ENCODE measurements around the gene CPXM2. TPM values are rescaled to one million over a fixed set of nuclear protein-coding genes. Genes with fewer than 3 reads are reported as not detected.

Gene CPXM2
- total and polyA plus RNA-seq, 10 of the 15 experiments (the other 5 are each of a cell fraction or from before 2014, with no cell fraction given), result 0.08 to 1.1 (median 0.58) TPM

DNA sequence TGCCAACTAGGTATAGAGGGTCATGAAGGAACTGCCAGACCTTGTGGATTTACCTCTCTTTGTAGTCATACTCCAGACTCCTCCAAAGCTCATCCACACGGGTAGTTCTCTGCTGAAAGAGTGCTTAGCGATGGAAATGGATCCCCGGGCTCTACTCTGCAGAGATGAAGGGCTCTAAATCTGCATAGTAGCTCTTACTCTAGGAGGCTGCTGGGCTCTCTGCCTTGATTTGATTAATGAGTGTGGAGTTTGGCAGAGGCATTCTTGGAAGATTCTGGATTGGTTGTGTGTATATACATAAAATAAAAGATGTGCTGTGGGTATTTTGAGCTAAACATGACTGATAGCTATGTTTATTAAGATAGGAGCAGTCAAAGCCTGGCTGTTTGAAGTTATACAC is 21.3 kb upstream of the CPXM2 start:
- no peaks in the 10 kb centered on the region for H3K79me2 ChIP-seq (ENCODE audit: control insufficient read depth, insufficient read depth, low read length)
- DNase-seq (ENCODE audit: low read depth, low spot score), result no peak
- 12% methylated on average over 3 of the region's 3 CpGs for WGBS (ENCODE audit: insufficient coverage, insufficient replicate concordance, low lambda C conversion rate, missing lambda C conversion rate)
- RAD21 ChIA-PET (ENCODE audit: unreplicated experiment), result interaction anchor here (0.6 kb wide), 1 partner anchor 113 kb away, joined by 3 read pairs; no protein-coding TSS in a partner anchor
- H3K36me3 ChIP-seq (ENCODE audit: control insufficient read depth in 2 of 2, insufficient read depth in 2 of 2, low read length in 1 of 2), result no peaks in the 10 kb centered on the region
- no peak overlapping the region for H3K4me2 ChIP-seq (ENCODE audit: control insufficient read depth, insufficient read depth)
- intact Hi-C loops (cut with micrococcal nuclease; ENCODE audit: unreplicated experiment), result no loop called here
- no peak for FAIRE-seq
- in situ Hi-C loops (cut with MboI), result no loop called here
- BruUV-seq (replicated peaks), result no TSS peak
- H4K20me1 ChIP-seq (ENCODE audit: control insufficient read depth, insufficient read depth), result no peaks in the 10 kb centered on the region
- TF ChIP-seq, protein P1, sequence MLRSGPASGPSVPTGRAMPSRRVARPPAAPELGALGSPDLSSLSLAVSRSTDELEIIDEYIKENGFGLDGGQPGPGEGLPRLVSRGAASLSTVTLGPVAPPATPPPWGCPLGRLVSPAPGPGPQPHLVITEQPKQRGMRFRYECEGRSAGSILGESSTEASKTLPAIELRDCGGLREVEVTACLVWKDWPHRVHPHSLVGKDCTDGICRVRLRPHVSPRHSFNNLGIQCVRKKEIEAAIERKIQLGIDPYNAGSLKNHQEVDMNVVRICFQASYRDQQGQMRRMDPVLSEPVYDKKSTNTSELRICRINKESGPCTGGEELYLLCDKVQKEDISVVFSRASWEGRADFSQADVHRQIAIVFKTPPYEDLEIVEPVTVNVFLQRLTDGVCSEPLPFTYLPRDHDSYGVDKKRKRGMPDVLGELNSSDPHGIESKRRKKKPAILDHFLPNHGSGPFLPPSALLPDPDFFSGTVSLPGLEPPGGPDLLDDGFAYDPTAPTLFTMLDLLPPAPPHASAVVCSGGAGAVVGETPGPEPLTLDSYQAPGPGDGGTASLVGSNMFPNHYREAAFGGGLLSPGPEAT (IDR thresholded peaks at IDR 0.05; ENCODE audit: low read depth), result no peak
- TF ChIP-seq CEBPB (IDR thresholded peaks at IDR 0.05; ENCODE audit: borderline replicate concordance in 1 of 2, low read depth in 2 of 2, low read length in 2 of 2), result no peak
- TF ChIP-seq ZNF384 (IDR thresholded peaks at IDR 0.05; ENCODE audit: borderline replicate concordance, low read depth, low read length), result no peak
- TF ChIP-seq, protein P2, sequence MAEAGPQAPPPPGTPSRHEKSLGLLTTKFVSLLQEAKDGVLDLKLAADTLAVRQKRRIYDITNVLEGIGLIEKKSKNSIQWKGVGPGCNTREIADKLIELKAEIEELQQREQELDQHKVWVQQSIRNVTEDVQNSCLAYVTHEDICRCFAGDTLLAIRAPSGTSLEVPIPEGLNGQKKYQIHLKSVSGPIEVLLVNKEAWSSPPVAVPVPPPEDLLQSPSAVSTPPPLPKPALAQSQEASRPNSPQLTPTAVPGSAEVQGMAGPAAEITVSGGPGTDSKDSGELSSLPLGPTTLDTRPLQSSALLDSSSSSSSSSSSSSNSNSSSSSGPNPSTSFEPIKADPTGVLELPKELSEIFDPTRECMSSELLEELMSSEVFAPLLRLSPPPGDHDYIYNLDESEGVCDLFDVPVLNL (IDR thresholded peaks at IDR 0.05; ENCODE audit: low read depth, low read length), result no peak
- no peak for TF ChIP-seq MXI1 (IDR thresholded peaks at IDR 0.05; ENCODE audit: low read depth, low read length)
- no peak for TF ChIP-seq CEBPZ (IDR thresholded peaks at IDR 0.05; ENCODE audit: low read depth, low read length)
- TF ChIP-seq EP300 (IDR thresholded peaks at IDR 0.05; ENCODE audit: borderline replicate concordance in 1 of 2, control insufficient read depth in 1 of 2, low read depth in 2 of 2, low read length in 2 of 2), result no peak
- TF ChIP-seq CBX5 (IDR thresholded peaks at IDR 0.05; ENCODE audit: low read depth), result no peak
- TF ChIP-seq SMAD1 (IDR thresholded peaks at IDR 0.05; ENCODE audit: low read depth, partially characterized antibody), result no peak
- H3K27ac ChIP-seq (ENCODE audit: control insufficient read depth, insufficient read depth), result no peak overlapping the region
- H3K4me1 ChIP-seq (ENCODE audit: control insufficient read depth, insufficient read depth, low read length), result no peaks in the 10 kb centered on the region
- POLR2A ChIA-PET, result no interaction called here
- no peak for ATAC-seq
- H2AFZ ChIP-seq (ENCODE audit: control insufficient read depth, low read depth, low read length), result no peak overlapping the region
- peaks cover 0 to 2% of the 10 kb centered on the region in 2 experiments; a peak in 2 of 4 replicates for H3K27me3 ChIP-seq (replicated peaks in 1 of 2; ENCODE audit: control insufficient read depth in 2 of 2, insufficient read depth in 2 of 2, low read length in 1 of 2)
- SMC1A ChIA-PET (ENCODE audit: uncharacterized antibody, unreplicated experiment), result interaction anchor here (0.6 to 0.7 kb wide), 2 partner anchors 55 to 845 kb away, joined by 3 read pairs; no protein-coding TSS in a partner anchor
- no peak overlapping the region for H3K4me3 ChIP-seq
- H3K9me3 ChIP-seq (replicated peaks; ENCODE audit: control insufficient read depth, insufficient read depth, low read length), result no peaks in the 10 kb centered on the region
- no peak overlapping the region for H3K9ac ChIP-seq (ENCODE audit: control insufficient read depth, insufficient read depth, low read length)
- CTCF ChIA-PET, result interaction anchor here (1.7 to 2.0 kb wide), 2 partner anchors 54 to 330 kb away, joined by 4 read pairs; no protein-coding TSS in a partner anchor
